Gastrocnemius medialis (tissue), 4 donors: ENCODE results near the gene CEP112.

ENCODE experiments used
- POLR2A ChIP-seq, 2 donors: fragments of 450-650 bp; IDR thresholded peaks; one replicate each; pipeline ENCODE4 v1.6.1; 2017; ENCODE audit warnings: antibody characterized with exemption in 2 of 2, mild to moderate bottlenecking in 2 of 2, moderate library complexity in 2 of 2
- TF ChIP-seq, protein P1 (sequence below), 5 experiments: fragments of 450-650 bp in 3 of 5; fragments of 200-600 bp in 2 of 5; sonication (generic) in 2 of 5; IDR thresholded peaks in 4 of 5; conservative IDR thresholded peaks in 1 of 5; 1 replicate in 4 of 5; 2 replicates in 1 of 5; pipeline ENCODE4 v1.5.1; 2016 to 2019; ENCODE audit warnings: antibody characterized with exemption in 5 of 5, mild to moderate bottlenecking in 3 of 5, moderate library complexity in 3 of 5

DNA sequence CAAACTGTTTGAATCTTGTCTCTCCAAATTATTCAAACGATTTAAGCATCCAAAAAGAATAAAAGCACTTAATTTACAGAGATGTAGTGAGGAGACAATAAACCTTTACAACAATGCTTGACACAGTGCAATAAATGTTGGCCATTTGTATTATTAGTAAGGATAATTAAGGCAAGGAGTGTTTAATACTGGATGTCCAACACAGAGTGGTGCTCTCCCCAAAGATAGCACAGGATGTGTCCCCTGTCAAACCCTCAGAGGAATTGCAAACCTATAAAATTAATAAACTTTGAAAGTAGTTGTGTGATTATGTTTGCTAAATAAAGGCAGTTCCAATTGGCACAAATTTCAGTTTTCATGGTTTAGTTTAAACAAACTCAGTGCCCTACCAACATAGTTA, 377.5 kb downstream of the CEP112 start:
- TF ChIP-seq, protein P1, sequence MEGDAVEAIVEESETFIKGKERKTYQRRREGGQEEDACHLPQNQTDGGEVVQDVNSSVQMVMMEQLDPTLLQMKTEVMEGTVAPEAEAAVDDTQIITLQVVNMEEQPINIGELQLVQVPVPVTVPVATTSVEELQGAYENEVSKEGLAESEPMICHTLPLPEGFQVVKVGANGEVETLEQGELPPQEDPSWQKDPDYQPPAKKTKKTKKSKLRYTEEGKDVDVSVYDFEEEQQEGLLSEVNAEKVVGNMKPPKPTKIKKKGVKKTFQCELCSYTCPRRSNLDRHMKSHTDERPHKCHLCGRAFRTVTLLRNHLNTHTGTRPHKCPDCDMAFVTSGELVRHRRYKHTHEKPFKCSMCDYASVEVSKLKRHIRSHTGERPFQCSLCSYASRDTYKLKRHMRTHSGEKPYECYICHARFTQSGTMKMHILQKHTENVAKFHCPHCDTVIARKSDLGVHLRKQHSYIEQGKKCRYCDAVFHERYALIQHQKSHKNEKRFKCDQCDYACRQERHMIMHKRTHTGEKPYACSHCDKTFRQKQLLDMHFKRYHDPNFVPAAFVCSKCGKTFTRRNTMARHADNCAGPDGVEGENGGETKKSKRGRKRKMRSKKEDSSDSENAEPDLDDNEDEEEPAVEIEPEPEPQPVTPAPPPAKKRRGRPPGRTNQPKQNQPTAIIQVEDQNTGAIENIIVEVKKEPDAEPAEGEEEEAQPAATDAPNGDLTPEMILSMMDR (IDR thresholded peaks at IDR 0.05 in 4 of 5, conservative IDR thresholded peaks at IDR 0.05 in 1 of 5), result no peak
- no peak for TF ChIP-seq POLR2A (IDR thresholded peaks at IDR 0.05)
